HG02852 (cell line): ENCODE measurements around the gene RABGAP1L.
A peak's percentile ranks its signal among the peaks of the same experiment; 100 is the strongest.

ENCODE experiments used
- ATAC-seq: cut with Tn5 transposase; IDR thresholded peaks from one replicate; pipeline ENCODE4 v1.9.1; 2021; ENCODE audit warnings: mild to moderate bottlenecking, moderate library complexity; ENCODE audit not compliant: unreplicated experiment

The RABGAP1L gene

DNA sequence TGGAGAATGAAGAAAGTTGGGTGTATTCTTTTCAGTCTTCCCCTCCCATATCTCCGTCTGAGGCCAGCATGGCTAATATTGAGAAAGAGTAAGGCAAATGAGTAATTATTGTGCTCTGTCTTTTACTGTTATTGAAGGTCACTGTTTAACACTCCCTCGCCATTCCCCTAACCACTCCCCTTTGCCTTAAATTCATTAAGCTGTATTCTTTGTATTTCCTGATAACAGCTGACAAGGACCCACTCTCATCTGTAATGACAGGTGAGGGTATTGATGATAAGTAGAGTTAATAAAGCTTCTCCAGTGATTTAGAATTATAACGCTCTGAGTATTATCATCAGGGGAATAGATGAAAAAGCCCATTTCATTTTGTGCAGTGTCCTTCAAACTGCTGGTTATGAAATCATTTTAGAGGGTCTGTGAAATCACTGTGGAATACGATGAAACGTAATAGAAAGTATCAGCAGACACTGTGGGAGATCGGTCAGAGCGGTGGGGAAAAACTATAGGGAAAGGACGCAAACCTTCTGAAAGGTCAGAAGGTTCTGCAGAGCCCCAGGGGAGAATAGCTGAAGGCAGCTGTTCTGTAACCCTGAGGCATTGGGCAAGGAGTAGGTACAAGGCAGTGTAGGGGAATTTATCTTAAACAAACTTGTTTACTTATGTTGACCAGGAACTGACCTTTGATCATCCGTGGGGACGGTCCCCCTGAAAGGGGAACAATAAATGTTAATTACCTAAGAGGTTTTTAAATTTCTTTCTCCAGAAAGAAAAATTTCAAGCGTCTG lies 794.2 kb downstream of the RABGAP1L start:
- ATAC-seq: peak; percentile 56

DNA sequence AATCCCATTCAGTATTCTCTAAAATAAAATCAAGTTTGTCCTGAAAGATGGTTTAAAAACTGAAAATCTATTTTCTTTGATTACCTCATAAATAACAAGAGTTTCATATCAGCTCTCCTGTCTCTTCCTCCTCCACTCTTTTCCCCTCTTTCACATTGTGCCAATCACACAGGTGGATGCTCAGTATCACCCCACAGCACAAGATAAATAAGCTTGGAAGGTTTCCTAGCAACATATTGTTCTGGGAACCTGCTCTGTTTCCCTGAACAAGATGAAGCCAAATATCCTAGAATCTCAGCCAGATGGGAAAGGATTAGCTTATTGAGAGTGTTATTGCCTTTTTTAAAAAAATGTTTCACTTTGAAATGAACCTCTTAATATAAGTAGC lies 794.7 kb downstream of the RABGAP1L start:
- peak; percentile 24 for ATAC-seq

DNA sequence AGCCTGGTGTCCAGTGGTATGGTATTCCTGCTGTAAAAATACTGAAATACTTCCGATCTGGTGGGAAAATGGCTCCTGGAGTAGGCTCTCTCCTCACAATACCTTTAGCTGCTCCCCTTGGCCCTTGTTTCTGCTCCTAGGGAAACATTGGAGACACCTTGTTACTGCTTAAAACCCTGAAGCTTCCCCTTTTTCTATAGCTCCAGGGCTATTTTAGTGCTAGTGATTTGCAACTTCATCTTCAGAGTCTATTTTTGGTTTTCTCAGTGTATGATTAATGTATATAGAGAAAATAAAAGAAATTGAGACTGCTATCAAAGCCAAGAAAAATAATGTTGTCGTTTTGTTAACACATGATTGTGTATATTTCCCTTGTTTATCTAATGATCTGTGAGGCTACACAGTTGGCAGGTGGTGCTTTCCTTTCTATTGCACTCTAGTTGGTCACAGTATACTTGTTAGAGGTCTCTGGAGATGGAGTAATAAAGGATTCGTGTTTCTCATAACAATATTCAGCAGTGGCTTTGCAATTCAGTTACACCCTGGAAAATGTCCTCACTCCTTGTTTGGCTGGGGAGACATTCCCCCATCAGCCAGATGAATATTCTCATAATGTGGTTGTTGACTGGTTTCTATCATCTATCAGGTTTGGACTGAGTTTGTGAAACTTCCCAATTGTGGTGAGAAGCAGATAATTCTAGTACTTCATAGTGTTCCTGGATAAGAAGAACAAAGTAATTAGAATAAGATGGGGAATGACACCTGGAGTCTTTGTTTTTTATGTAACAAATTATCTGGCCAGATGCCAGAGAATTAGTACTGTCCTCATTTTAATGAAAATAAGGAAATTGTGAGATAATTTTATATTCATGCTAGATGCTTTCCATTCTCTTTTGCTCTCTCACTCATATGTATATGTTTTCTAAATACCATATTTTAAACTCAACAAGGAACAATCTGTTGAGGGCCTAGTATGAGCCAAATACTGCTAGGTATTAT lies 795.6 kb downstream of the RABGAP1L start:
- ATAC-seq: no peak

DNA sequence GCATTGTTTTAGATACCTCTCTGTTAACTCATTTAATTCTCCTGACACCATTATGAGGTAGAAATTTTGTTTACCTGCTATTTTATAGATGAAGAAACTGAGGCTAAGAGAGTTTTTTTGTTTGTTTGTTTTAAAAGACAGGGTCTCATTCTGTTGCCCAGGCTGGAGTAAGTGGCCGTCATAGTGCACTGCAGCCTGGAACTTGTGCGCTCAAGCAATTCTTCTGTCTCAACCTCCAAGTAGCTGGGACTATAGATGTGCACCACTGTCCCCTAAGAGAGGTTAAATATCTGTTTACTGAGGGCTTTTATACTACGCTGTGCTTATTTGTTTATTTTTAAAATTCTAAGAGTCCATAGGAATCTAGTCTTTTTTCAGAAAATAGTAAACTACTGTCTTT lies 796.8 kb downstream of the RABGAP1L start:
- no peak for ATAC-seq

DNA sequence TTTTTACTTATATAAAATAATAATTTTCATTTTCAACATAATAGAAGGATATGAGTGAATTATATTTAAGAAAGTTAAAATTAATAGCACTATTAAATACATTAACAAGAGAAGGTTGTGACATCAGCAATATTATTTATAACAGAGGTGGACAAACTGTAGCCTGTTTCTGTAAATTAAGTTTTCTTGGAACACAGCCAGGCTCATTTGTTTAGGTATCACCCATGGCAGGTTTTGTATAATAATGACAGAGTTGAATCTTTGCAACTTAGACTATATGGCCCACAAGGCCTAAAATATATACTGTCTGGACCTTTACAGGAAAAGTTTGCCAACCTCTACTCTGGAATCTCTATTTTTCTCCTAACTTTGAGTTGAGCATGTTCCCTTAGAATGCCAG lies 797.7 kb downstream of the RABGAP1L start:
- no peak for ATAC-seq

DNA sequence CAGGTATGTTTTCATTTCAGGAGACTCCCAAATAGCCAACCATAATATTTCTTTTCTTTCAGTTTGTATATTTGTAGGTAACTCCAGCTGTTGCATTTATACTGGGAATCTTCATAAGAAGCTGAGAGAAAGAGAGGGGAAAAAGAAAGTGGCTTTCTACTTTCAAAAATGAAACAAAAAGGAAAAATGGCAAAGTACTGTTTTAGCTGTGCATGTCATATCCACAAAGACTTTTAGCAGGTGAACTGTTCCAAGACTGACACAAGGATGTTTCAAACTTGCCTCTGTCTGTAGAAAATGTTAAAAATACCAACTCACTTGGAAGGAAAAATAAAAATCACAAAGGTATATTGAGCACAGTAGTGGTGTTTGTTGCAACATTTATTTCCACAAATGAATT lies 798.5 kb downstream of the RABGAP1L start:
- no peak for ATAC-seq

DNA sequence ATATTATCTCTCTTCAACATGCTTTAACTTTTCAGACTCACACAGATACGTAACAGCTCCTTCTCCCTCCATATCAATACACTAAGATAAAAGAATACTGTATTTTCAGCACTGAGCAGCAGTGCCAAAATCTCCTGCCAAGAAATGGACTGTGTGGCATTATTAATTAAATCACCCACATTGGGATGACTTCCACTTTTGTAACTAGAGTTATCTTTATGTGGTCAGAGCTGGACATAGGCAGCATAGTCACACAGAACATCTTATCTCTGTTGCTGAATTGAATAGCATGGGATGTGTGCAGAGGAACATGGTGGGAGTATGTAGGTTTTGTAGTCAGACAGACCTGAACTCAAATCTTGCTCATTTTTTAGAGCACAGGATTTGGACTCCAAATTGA lies 799.1 kb downstream of the RABGAP1L start:
- no peak for ATAC-seq

DNA sequence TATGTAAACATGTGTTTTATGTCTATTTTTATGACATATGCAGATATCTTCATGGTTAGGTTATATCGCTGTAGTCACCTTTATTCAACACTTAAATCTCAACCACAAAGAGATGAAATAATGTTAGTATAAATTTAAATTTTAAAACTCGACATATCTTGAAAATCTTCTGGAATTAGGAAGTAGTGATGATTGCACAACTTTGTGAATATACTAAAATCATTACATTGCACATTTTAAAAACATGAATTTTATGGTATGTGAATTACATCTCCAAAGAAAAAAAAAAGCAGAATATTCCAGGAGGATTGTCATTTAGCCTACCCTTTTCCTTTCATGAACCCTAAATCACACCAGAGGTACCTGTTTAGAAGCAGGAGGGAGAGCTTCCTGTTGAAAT lies 801.0 kb downstream of the RABGAP1L start:
- ATAC-seq: no peak

DNA sequence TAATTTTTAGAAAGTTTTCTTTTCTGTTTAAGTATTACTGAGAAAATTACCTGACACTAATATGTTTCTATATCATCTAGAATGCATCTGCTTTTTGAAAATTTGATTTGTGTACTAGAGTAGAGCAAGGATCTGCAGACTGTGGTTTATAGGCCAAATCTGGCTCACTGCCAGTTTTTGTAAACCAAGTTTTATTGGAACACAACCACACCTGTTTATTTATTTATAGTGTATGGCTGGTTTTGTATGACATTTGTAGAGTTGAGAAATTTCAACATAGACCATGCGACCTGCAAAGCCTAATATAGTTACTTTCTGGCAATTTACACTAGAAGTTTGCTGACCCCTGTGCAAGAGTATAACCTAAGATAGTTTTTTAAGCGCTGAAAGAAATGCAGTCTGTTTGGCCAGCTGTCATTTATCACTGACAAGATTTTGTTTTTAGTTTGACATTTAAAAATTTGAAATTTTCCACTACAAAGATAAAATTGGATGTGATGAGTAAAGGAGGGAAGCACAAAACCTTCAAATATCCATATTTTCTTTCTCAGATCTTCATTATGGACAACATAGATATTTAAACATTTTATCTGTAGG lies 804.3 kb downstream of the RABGAP1L start:
- no peak for ATAC-seq

DNA sequence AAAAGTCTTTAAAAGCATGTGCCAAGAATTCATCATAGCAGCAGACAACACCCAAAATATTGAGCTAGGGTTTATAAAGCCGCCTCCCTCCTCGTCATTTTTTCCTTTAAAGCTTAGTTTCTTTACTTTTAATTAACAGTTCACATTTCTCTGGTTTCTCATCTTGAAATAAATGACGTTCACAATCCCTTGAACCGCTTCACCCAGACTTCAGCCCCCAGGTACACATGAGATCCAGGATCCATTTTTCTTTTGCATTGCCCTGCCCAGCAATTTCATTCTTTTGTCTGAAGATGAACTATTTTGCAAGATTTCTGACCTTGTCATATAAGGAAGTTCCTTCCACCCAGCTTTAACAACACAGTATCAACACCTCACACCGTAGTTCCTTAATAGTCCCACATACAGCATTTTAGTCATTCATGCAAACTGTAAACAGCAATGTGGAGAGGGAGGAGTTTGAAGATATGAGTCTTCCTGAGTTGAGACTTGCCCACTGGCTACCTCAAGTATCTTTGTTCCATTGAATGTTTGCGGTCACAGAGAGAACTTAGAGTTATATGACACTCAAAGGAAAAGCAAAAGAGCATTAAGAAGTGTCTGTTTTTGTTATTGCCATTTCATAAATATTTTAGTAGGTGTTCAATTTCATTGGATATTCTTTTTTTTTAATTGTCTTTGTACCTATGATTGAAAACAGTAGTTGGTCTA lies 805.1 kb downstream of the RABGAP1L start:
- peak; percentile 38 for ATAC-seq

DNA sequence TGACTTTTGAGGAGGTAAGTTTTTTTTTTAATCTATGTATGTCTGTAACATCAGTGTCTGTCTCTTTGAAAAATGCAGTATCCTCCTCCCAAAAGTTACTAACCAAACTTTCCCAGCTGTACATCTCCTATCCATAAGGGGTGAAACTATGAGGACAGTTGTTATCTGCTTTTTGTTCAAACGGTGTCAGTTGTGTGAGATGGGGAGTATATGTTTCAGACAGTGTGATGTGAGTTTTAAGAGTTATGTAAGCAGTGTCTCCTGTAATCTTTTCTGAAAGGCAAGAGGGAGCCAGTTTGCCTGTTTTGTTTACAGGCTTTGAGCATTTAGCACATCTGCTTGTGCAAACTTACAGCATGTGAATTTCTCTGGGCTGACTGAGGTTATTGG lies 805.6 kb downstream of the RABGAP1L start:
- ATAC-seq: no peak

DNA sequence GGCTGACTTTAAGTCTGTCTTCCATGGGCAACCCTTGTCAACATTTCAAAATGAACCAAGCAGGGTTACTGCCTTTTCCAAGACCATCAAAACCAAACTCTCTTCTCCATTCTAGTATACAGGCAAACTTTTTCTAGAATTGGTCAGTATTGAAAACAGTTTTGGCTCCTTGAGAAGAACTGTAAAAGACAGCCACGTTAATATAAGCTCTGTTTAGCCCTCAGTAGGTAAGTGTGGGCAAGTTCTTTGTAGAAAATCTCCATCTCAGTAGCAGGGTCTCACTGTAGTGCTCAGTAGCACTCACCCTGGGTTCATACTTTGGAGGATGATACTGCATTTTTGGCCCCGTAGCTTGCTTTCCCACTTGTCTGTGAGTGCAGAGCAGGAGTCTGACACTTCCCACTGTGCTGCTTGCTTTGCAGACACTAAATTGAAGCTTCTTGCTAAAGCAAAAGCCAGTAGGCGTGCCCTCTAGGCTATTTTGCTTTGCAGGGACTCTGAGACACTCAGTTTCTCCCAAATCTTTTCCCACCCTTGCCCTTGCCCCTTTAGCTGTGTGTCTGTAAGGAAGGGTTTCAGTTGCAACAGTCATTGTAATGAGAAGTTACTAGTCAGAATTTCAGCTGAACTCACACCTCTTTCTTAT lies 806.2 kb downstream of the RABGAP1L start:
- ATAC-seq: no peak

DNA sequence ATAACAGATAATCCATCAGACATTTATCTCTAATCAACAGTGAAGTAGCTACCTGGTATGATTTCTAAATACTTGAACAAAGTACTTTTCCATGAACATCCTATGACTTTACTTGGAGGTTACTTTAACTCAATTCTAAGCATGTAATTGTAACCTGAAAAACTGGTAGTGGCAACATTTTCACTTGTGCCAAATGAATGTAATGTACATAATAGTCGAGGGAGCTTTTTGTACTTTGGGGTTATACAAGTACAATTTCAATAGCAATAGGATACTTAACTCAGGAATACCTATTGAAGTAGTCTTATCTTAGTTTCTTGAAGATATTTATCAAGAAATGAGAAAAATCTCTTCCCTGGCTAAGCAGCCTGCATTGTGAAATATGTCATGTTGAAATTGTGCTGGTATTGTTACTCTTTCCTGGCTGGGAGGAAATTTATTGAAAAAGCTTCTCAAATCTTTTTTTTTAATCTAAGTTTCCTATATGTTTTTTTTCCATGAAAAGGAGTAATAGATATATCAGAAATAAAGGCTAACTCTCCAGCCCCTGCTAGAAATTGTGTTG lies 806.8 kb downstream of the RABGAP1L start:
- ATAC-seq: no peak

DNA sequence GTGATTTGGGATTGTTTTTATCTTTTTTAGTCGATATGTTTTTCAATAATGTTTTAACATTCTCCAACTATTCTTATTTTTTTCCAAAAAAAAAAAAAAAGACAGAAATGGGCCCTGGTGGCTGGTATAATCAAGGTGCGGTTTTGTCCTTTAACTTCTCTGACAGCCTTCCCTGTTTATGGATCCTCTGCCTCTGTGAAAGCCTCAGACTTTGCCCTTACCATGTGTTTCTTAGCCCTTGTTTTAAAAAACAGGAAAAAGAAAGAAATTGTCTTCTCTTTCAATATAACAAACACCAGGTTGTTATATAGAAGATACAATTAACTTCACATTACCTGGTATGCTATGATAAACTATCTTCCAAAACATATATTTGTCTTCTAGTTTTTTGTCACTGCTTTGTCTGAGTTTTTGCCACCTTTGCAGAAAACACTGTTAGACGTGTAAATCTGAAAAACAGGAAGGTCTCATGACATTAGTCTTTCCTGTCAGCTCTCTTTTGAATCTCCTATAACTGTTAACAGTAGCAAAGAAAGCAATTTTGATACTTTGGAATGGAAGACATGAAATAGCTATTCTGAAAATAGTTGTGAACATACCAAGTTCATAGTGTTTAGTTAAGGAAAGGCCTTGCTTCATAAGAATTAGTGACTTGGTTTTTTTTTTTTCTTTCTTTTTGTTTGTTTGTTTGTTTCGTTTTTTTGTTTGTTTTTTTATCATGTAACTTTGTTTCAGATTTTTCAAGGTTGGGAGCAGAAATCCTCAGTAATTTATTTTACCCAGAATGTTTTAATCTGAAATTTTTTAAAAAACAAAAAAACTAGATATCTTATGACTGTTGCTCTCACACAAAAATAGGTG lies 808.8 kb downstream of the RABGAP1L start:
- ATAC-seq: no peak

DNA sequence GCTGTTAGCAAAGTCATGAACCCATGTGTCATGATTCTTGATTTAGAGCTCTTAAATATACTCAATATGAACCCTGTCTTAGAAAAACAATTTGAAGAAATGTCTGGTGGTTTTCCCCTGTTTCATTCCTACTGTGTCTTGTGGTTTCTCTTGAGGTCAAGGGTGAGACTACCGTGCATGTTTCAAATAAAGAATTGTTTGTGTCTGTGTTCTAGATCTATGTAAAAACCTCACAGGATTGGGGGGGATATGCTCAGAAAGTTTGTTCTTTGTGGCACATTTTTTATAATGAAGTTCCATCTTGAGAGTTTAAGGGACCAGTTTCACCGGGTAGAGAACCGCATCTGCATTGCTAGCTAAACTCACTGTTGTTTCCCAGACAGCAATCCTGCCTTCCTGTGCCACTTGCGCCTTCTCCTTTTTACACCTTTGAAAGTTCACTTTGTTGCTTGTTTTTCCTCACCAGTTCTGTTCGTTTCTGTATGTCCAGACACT lies 809.5 kb downstream of the RABGAP1L start:
- peak; percentile 86 for ATAC-seq

DNA sequence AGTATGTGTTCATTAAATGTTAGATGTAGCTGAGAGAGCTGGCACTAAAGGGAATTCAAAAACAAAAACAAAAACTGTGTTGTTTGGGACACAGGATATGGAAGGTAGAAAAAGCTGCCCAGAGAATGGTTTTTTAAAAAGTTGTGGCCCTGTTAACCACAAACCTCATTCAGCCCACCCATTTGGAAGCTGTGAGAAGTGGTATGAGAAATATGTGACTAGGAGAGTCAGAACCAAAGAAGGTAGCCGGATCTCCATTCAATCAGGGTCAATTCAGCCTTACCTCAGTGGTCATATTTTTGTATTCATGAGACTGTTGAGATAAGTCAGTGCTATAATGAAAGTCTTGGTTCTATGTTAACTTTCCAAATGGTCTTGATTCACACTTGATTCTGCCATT lies 810.7 kb downstream of the RABGAP1L start:
- ATAC-seq: peak; percentile 48

DNA sequence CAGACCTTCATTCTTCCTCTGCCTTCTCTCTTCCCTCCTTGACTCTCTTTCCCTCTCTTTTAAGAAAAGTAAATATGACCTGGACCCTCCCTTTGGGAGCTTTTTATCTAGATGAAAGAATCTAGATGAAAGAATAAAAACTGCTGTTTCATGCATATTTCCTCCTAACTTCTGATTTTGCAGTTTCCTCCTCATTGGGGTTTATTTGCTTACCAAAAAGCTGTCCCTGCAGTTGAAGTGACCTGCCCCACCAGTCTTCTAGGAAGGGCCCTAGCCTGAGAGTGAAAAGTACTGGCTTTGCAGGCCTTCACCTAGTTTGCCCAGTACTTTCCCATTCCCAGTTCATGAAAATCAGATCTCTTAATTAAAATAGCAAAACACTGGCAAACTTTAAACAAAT lies 812.1 kb downstream of the RABGAP1L start:
- ATAC-seq: no peak

DNA sequence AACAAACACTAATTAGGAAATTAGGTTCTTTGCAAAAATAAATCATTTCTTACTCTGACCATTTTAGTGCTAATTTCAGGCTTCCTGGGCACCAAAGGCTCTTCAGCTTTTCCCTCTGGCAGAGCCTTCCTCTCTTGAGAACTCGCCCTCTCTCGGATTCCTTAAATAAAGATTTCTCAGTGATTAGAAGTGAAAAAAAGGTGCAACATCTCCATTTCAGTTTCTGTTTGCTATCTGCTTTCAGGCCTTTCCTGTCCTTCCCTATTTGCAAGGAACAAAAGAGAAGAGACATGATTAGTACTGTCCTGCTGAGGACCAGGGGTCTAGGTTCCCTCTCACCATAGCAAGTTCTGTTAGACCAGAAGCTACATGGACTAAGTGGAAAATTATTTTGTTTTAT lies 812.6 kb downstream of the RABGAP1L start:
- ATAC-seq: no peak

DNA sequence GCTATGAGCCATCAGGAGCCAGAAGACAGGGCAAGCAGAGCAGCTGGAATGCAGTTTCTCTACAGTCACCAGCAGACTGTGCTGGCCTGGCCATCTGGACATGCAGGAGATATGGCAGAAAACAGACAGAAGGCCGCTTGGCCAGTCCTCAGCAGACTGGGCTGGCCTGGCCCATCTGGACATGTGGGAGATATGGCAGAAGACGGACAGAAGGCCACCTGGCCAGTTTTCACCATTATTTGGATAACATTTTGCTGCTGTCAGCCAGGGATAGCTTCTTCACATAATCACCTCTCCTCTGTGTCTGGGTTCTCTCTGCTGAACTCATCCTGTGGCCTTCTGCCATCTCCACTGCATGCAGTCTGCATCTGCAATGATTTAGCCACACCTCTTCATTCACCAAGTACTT lies 815.4 kb downstream of the RABGAP1L start:
- no peak for ATAC-seq
